Epithelial cell of proximal tubule (primary cell): ENCODE data around the gene RMND5A. TPM values are rescaled to one million over a fixed set of nuclear protein-coding genes. Genes with fewer than 3 reads are reported as not detected.
"Not testable (repeated sequence)": the region's sequence is repeated elsewhere in the genome, so short reads cannot be mapped to it uniquely, and the experiment has no call there.

Source experiments
- DNase-seq: peaks from one replicate; pipeline ENCODE4 v3.0.0-alpha.2; 2011; ENCODE audit warnings: low read depth
- H3K4me3 ChIP-seq: 2 replicates; pipeline ENCODE4 v1.5.1; 2011; ENCODE audit warnings: low read depth, mild to moderate bottlenecking, low read length
- total RNA-seq: library from RNA; depleted of rRNA; stranded (reverse); fragments of >200 nt; gene quantifications from 2 replicates; pipeline ENCODE4 v1.2.3, GENCODE V29; 2015
- TF ChIP-seq, protein P1 (sequence below): conservative IDR thresholded peaks from 2 replicates; pipeline ENCODE4 v1.5.1; 2012; ENCODE audit warnings: low read depth, mild to moderate bottlenecking, low read length

The RMND5A gene
- total RNA-seq, 1 donor from 2014 or later = 20.5 TPM

DNA sequence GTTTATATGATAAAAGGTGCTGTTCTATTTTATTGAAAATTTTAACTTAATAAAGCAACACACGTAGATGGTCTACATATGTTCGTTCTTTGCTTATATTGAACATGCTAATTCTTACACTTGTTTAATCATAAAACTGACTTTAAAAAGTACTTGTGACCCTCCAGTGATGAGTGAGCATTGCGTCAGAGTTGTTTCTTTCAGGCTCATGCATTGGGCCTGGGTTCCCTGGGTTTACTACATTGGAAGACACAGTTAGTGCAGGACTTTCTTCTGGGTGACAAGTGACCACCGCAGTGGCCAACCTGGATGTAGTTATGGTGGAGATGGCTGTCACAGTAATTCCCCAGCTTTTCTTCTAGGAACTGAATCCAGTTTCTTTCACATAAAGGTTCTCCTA, 13.4 kb downstream of the RMND5A start:
- not testable (repeated sequence) for H3K4me3 ChIP-seq, DNase-seq

DNA sequence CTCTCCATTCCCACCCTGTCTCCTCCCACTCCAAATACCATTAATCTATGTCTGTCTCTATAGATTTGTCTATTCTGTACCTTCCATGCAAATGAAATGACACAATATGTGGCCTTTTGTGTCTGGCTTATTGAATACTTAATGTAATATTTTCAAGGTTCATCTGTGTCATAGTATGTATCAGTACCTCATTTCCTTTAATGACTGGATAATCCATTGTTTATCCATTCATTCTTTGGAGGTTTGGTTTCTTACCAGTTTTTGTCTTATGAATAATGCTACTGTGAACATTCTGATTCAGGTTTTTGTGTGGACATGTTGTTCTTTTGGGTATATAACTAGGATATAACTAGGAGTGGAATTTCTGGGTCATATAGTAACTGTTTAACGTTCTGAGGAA, 14.8 kb downstream of the RMND5A start:
- DNase-seq, H3K4me3 ChIP-seq: not testable (repeated sequence)

DNA sequence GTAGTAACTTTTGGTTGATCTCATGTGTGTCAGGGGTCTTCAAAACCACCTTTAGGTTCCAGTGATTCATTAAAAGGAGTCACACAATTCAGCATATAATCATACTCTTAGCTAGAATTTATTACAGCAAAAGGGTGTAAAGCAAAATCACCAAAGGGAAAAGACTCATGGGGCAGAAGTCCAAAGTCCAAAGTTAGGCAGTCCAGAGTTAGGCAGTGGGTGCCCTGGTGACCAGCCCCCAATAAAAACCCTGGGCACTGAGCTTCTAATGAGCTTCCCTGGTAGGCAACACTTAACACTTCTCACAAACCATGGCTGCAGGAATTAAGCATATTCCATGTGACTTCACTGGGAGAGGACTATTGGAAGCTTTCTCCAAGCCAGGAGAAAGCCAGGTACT, 19.4 kb downstream of the RMND5A start:
- H3K4me3 ChIP-seq = not testable (repeated sequence)

GRCh38 chr2:86739889-86740288, 19.8 kb downstream of the RMND5A start:
- DNase-seq, H3K4me3 ChIP-seq: not testable (repeated sequence)

More for the DNA sequence above, 19.4 kb downstream of the RMND5A start:
- DNase-seq = not testable (repeated sequence)

GRCh38 chr2:86741889-86742498, 21.9 kb downstream of the RMND5A start:
- DNase-seq, H3K4me3 ChIP-seq: not testable (repeated sequence)

DNA sequence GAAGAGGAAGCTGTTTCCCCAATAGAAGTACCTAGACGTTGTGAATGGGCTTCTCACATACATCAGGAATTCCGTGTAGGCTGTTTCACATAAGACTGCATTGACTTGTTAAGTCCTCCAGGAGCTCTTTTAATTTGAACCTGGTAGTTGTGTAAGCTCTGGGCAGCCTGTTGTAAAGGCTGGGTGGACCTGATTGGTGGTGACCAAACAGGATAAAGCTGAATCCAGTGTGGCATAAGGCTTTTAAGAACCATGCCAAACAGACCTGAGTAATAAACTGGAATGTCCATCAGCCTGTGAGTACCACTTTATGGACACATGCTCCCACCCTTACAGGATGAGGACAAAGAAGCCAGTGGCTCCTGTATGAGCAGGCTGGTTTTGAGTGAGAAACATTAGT, 24.1 kb downstream of the RMND5A start:
- no peak overlapping the region for H3K4me3 ChIP-seq
- TF ChIP-seq, protein P1, sequence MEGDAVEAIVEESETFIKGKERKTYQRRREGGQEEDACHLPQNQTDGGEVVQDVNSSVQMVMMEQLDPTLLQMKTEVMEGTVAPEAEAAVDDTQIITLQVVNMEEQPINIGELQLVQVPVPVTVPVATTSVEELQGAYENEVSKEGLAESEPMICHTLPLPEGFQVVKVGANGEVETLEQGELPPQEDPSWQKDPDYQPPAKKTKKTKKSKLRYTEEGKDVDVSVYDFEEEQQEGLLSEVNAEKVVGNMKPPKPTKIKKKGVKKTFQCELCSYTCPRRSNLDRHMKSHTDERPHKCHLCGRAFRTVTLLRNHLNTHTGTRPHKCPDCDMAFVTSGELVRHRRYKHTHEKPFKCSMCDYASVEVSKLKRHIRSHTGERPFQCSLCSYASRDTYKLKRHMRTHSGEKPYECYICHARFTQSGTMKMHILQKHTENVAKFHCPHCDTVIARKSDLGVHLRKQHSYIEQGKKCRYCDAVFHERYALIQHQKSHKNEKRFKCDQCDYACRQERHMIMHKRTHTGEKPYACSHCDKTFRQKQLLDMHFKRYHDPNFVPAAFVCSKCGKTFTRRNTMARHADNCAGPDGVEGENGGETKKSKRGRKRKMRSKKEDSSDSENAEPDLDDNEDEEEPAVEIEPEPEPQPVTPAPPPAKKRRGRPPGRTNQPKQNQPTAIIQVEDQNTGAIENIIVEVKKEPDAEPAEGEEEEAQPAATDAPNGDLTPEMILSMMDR = no peak
- DNase-seq = no peak

GRCh38 chr2:86746939-86747338, 26.8 kb downstream of the RMND5A start:
- H3K4me3 ChIP-seq = no peak overlapping the region
- DNase-seq = no peak
- TF ChIP-seq, protein P1 = no peak

DNA sequence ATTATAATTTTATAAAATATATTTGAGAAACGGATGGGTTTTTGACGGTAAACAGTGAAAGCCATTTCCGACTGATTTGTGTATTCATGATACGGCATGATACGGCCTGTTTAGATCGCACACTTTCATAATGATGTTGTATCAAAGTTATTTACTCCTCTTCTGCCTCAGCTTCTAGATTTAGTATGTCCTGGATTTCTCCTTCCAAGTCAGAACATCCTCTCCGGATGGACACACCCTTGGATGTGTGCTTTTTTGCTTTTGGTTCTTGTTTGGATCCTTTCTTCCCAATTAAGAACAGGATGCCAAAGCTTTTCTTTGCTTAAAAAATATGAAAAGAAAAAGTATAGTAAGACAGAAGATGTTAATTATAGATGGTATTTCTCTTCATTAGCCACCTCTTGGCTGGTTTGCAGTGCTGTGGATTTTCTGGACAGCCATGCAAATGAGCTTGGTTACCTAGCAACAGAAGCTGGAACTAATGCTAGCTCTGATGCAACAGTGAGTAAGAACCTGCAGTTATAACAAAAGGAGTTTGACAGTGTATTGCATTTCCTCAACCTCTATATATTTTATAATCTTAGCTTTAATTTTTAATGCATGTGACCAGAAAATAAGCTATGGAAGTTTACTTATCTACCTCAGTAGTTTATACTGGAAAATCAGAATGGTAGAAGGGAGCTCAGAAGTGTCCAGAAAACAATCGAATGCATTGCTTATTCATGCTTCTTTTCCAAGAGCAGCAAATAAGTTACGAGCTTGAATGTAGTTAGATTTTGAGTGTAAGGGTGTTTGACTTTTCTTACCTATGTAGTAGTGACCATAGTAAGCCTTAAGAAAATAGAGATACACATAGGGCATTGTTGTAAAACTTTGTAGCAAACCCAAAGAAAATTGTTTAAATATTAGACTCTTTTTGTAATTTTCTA, 27.9 kb downstream of the RMND5A start:
- DNase-seq = peak; percentile 62
- H3K4me3 ChIP-seq = no peak overlapping the region
- TF ChIP-seq, protein P1 = no peak

DNA sequence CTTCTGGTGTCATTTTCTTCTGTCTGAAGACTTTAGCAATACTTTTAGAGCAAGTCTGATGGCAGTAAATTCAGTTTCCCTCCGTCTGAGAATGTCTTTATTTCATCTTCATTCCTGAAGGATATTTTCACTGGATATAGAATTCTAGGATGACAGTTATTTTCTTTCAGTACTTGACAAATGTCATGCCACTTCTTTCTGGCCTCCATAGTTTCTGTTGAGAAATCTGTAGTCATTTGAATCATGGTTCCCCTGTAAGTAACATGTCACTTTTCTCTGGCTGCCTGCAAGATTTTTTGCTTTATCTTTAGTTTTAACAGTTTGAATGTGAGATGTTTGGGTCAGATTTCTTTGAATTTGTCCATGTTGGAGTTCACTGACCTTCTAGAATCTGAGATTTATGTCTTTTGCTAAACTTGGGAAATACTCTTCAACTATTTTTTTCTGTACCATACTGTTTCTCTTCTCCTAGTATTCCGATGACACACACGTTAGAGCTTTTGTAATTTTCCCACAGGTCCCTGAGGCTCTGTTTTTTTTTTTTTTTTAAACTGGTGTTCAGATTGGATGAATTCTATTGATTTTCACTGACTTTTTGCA, 30.2 kb downstream of the RMND5A start:
- DNase-seq = no peak
- TF ChIP-seq, protein P1 = no peak
- no peak overlapping the region for H3K4me3 ChIP-seq
